Smooth muscle cell (in vitro differentiated cells): ENCODE measurements around the gene ZNF724. TPM values are rescaled to one million over a fixed set of nuclear protein-coding genes. Genes with fewer than 3 reads are reported as not detected.

Source experiments
- DNase-seq: peaks from one replicate; lab custom pipeline; 2025; ENCODE audit not compliant: unreplicated experiment; lab: John Stamatoyannopoulos, UW
- H2AFZ ChIP-seq: fragments of 200-600 bp; sonication (generic); 2 replicates; pipeline ENCODE4 v1.6.0; 2016; ENCODE audit warnings: antibody characterized with exemption, low read depth, mild to moderate bottlenecking
- H3F3A ChIP-seq: fragments of 200-600 bp; sonication (generic); 2 replicates; pipeline ENCODE4 v1.6.0; 2017; ENCODE audit warnings: antibody characterized with exemption, low read depth
- H3K27ac ChIP-seq: fragments of 200-600 bp; sonication (generic); 2 replicates; pipeline ENCODE4 v1.5.1; 2016; ENCODE audit warnings: low read depth, mild to moderate bottlenecking
- H3K27me3 ChIP-seq: fragments of 200-600 bp; sonication (generic); 2 replicates; pipeline ENCODE4 v1.6.1; 2016; ENCODE audit warnings: low read depth, mild to moderate bottlenecking
- H3K36me3 ChIP-seq: fragments of 200-600 bp; sonication (generic); 2 replicates; pipeline ENCODE4 v1.5.1; 2016; ENCODE audit warnings: low read depth
- H3K4me1 ChIP-seq: fragments of 200-600 bp; sonication (generic); 2 replicates; pipeline ENCODE4 v1.5.1; 2016; ENCODE audit warnings: low read depth
- H3K4me2 ChIP-seq: fragments of 200-600 bp; sonication (generic); 2 replicates; pipeline ENCODE4 v1.6.0; 2016; ENCODE audit warnings: mild to moderate bottlenecking
- H3K4me3 ChIP-seq: fragments of 200-600 bp; sonication (generic); 2 replicates; pipeline ENCODE4 v1.5.1; 2016; ENCODE audit warnings: mild to moderate bottlenecking
- H3K79me2 ChIP-seq: fragments of 200-600 bp; sonication (generic); 2 replicates; pipeline ENCODE4 v1.6.0; 2016; ENCODE audit warnings: low read depth, mild to moderate bottlenecking
- H3K9ac ChIP-seq: fragments of 200-600 bp; sonication (generic); 2 replicates; pipeline ENCODE4 v1.6.0; 2016; ENCODE audit warnings: low read depth
- H3K9me3 ChIP-seq: fragments of 200-600 bp; sonication (generic); replicated peaks from 2 replicates; pipeline ENCODE4 v1.5.1; 2016; ENCODE audit warnings: low read depth
- H4K20me1 ChIP-seq: fragments of 200-600 bp; sonication (generic); 2 replicates; pipeline ENCODE4 v1.6.0; 2016; ENCODE audit warnings: low read depth
- CTCF ChIP-seq: fragments of 200-600 bp; sonication (generic); IDR thresholded peaks from 2 replicates; pipeline ENCODE4 v1.5.1; 2017; ENCODE audit warnings: borderline replicate concordance, mild to moderate bottlenecking, antibody characterized with exemption; ENCODE audit not compliant: insufficient read depth, poor library complexity, severe bottlenecking
- WGBS: methylation state at CpG from one replicate; pipeline ENCODE4 v1.1.7; 2016; ENCODE audit warnings: low lambda C conversion rate; 5-methylcytosine and 5-hydroxymethylcytosine counted together
- polyA plus RNA-seq: library from polyadenylated mRNA; unstranded; fragments of >200 nt; fragmentation: Nextera tagmentation; extraction: Ambion mirVana; gene quantifications from 2 replicates; pipeline ENCODE4 v1.2.1, GENCODE V29; 2016
- small RNA-seq: library from RNA; depleted of rRNA; stranded (forward); fragments of <200 nt; gene quantifications from one replicate; pipeline ENCODE3, GENCODE V24; 2014
- total RNA-seq: library from RNA; depleted of rRNA; stranded (reverse); fragments of >200 nt; gene quantifications from 2 replicates; pipeline ENCODE4 v1.2.3, GENCODE V29; 2014

The ZNF724 gene
- total and polyA plus RNA-seq, 2 experiments from 2014 or later: 2.3 to 8.6 TPM

- Histone ChIP-seq H3K4me2 (no peak overlapping the region), H4K20me1 (no peaks in the 10 kb centered on the region), H3K36me3 (no peaks in the 10 kb centered on the region), H2AFZ (no peak overlapping the region), H3K9ac (no peak overlapping the region), H3K79me2 (no peaks in the 10 kb centered on the region), H3K27ac (no peak overlapping the region), H3K4me3 (no peak overlapping the region), H3K27me3 (no peaks in the 10 kb centered on the region), H3K9me3 (no peaks in the 10 kb centered on the region), H3K4me1 (no peaks in the 10 kb centered on the region), H3F3A (no peaks in the 10 kb centered on the region)
- WGBS: 82% methylated on average over 11 of the region's 11 CpGs
- no peak for DNase-seq
- no peak for TF ChIP-seq CTCF
These were observed 66.9 kb downstream of the ZNF724 start for GRCh38 chr19:23183251-23183650.

Small RNAs within 50 kb of the gene (small RNA-seq; reads per million reads assigned to genes)
- not detected for gene VN1R91P

Other genes with a start within 250 kb of the ZNF724 start
- not detected in 2 replicates for gene ZNF728, start 247.2 kb downstream of the ZNF724 start, total RNA-seq
- gene ZNF728, start 247.2 kb downstream of the ZNF724 start, polyA plus RNA-seq: not detected in 2 replicates
- 8.4 and 16.8 TPM in 2 replicates for gene ZNF730, start 133.4 kb downstream of the ZNF724 start, total RNA-seq
- gene ZNF730, start 133.4 kb downstream of the ZNF724 start, polyA plus RNA-seq: 0.83 and 2.4 TPM in 2 replicates
- gene ZNF91, start 145.1 kb upstream of the ZNF724 start, total RNA-seq: 41.5 and 51.3 TPM in 2 replicates
- 11.5 and 18.4 TPM in 2 replicates for gene ZNF91, start 145.1 kb upstream of the ZNF724 start, polyA plus RNA-seq